Upper lobe of left lung (tissue), 4 donors: ENCODE measurements around the gene DISP3.

Source experiments
- EP300 ChIP-seq, 4 donors: sonication (generic); formaldehyde crosslinking; IDR thresholded peaks; one replicate each; pipeline ENCODE4 v1.5.1; 2017; ENCODE audit warnings: antibody characterized with exemption in 4 of 4, control low read depth in 2 of 4
- POLR2AphosphoS5 ChIP-seq, 2 donors: sonication (generic); formaldehyde crosslinking; IDR thresholded peaks; one replicate each; pipeline ENCODE4 v1.5.1; 2017; ENCODE audit warnings: antibody characterized with exemption in 2 of 2
- TF ChIP-seq, protein P1 (sequence below), 6 experiments: fragments of 450-650 bp in 4 of 6; fragments of 200-600 bp in 2 of 6; sonication (generic) in 2 of 6; IDR thresholded peaks; one replicate each; pipeline ENCODE4 v1.5.1; 2016 to 2019; ENCODE audit warnings: antibody characterized with exemption in 6 of 6

DNA sequence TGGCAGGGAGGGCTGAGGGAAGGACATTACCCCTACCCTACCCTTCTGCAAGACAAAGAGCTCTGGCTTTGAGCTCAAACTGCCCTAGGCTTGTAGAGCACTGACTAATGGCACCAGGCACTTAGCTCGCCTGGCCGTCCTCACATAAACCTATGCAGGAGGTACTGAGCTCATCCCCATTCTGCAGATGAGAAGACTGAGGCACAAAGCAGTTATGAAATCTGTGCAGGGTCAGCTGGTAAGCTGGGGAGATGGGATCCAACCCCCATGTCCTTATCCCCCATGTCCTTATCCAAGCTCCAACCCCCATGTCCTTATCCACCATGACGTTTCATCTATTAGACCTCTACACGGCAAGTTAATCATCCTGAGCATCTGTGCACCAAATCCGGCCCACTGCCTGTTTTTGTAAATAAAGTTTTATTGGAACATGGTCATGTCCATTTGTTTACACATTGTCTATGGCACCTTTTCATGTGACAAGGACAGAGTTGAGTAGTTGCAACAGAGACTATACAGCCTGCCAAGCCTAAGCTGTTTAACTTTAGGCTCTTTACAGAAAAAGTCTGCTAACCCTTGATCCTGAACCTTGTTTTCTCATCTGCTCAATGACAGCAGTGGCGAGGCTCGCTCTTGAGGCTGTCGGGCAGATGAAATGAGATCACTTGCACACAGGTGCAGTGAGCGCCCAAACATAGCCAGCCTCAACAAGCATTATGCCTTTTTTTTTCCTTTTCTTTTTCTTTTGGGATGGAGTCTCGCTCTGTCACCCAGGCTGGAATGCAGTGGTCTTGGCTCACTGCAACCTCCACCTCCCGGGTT, 88.5 kb downstream of the DISP3 start:
- TF ChIP-seq, protein P1, sequence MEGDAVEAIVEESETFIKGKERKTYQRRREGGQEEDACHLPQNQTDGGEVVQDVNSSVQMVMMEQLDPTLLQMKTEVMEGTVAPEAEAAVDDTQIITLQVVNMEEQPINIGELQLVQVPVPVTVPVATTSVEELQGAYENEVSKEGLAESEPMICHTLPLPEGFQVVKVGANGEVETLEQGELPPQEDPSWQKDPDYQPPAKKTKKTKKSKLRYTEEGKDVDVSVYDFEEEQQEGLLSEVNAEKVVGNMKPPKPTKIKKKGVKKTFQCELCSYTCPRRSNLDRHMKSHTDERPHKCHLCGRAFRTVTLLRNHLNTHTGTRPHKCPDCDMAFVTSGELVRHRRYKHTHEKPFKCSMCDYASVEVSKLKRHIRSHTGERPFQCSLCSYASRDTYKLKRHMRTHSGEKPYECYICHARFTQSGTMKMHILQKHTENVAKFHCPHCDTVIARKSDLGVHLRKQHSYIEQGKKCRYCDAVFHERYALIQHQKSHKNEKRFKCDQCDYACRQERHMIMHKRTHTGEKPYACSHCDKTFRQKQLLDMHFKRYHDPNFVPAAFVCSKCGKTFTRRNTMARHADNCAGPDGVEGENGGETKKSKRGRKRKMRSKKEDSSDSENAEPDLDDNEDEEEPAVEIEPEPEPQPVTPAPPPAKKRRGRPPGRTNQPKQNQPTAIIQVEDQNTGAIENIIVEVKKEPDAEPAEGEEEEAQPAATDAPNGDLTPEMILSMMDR (IDR thresholded peaks at IDR 0.05), result no peak
- TF ChIP-seq POLR2AphosphoS5 (IDR thresholded peaks at IDR 0.05), result no peak
- TF ChIP-seq EP300 (IDR thresholded peaks at IDR 0.05), result no peak
